EL (cell line): ENCODE results near the gene DNAAF9.
"Not testable (repeated sequence)": the region's sequence is repeated elsewhere in the genome, so short reads cannot be mapped to it uniquely, and the experiment has no call there.

Experiments
- DNase-seq: peaks from one replicate; pipeline ENCODE4 v3.0.0-alpha.2; 2016

Gene DNAAF9

DNA sequence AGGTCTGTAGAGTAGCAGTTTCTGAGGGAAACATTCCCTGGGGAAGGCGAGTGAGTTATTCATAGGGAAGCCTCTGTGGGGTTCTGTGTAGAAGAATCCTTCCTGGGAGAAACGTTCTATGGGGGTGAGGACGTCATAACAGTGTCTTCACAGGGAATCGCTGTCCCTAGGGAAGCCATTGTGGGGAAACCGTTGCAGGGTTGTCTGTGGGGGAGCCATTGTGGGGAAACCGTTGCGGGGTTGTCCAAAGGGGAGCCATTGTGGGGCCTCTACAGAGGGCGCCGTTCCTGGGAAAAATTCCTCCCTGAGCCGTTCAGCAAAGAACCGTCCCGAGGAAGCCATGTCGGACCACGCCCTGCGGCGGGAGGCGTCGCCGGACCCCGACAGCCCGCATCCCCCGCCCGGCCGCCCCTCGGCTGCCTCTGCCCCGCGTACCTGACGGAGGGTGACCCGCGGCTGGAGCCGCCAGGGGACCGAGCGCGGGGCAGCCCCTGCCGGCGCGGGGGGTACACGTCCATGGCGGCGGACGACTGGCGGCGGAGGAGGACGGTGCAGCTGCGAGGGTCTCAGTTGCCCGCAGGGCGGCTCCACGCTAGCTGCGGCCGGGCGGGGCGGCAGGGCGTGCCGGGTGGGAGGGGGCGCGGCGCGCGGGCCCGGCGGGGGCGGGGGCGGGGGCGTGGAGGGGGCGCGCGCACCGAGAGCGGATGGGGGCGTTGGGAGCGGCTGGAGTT is at the start of gene DNAAF9:
Gene DNAAF9, minus strand, starts transcription at position 630 of the 731 bp plus-strand sequence. Its CDS starts 112 bp downstream, at position 518.
- DNase-seq, result peak; percentile 61

- no peak for DNase-seq
Observed at GRCh38 chr20:3456648-3457047, 49.2 kb upstream of the DNAAF9 start.

DNA sequence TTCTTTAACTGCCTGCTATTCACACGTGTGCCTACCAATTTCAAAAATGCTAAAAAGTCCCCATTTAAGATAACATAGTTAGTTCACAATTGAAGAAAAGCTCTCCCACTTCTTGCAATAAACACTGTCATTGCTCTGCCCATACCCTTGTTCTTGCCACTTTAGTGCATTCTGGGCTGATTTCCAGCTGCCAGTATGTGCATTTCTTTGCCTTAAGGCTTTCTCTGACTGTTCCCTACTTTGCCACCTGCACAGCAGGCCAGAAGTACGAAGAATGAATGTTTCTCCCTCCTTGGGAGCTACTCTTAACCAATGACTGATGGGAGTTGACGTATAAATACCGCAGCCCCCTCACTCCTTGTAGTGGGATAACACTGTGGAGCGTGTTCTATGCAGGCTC is 47.4 kb upstream of the DNAAF9 start:
- DNase-seq, result no peak

GRCh38 chr20:3452690-3453089 is 45.2 kb upstream of the DNAAF9 start:
- no peak for DNase-seq

GRCh38 chr20:3452136-3452535 is 44.7 kb upstream of the DNAAF9 start:
- no peak for DNase-seq

- no peak for DNase-seq
Observed at GRCh38 chr20:3449319-3449718, 41.9 kb upstream of the DNAAF9 start.

- no peak for DNase-seq
Observed at GRCh38 chr20:3447321-3447720, 39.9 kb upstream of the DNAAF9 start.

DNA sequence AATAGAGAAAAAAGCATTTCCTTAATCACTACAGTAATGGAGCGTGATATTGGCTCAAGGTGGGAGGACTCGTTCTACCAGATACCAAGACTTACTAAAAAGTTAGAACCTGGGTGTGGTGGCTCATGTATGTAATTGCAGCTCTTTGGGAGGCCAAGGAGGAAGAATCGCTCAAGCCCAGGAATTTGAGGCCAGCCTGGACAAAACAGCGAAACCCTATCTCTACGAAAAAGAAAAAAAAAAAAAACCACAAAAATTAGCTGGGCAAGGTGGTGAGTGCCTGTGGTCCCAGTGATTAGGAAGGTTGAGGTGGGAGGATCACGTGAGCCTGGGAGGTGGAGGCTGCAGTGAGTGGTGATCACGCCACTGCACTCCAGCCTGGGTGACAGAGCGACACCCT is 39.3 kb upstream of the DNAAF9 start:
- no peak for DNase-seq

GRCh38 chr20:3436864-3437574 is 29.6 kb upstream of the DNAAF9 start:
- DNase-seq, result no peak

GRCh38 chr20:3434232-3434631 is 26.8 kb upstream of the DNAAF9 start:
- DNase-seq, result no peak

DNA sequence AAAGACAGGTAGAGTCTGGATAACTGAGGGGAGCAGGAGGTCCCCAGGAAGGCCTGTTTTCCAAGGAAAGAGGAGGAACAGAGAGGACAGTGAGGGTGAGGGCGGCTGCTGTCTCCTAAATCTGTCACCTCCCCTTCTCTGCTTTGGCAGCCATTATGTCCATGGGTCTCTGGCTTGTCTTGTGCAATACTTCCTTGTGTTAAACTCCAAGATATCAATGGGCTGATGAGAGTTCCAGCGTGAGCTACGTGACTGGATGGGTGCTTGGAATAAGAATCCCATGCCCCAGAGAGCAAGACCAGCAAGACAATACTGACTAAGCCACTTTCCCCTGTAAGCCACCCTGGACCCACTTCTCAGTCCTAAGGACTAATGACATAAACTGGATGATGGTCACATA is 26.3 kb upstream of the DNAAF9 start:
- DNase-seq, result no peak

GRCh38 chr20:3432844-3433243 is 25.4 kb upstream of the DNAAF9 start:
- no peak for DNase-seq

GRCh38 chr20:3431109-3431508 is 23.6 kb upstream of the DNAAF9 start:
- no peak for DNase-seq

- no peak for DNase-seq
Observed at GRCh38 chr20:3430376-3431069, 23.1 kb upstream of the DNAAF9 start.

DNA sequence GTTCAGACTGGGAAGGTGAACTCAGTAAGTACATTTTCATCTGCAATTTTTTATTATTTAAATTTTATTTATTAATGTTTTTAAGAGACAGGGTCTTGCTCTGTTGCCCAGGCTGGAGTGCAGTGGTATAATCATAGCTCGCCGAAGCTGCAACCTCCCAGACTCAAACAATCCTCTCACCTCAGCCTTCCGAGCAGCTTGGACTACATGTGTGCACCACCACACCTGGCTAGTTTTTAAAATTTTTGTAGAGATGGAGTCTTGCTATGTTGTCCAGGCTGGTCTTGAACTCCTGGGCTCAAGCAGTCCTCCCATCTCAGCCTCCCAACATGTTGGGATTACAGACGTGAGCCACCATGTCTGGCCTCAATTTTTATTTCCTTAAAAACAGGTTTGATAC is 19.3 kb upstream of the DNAAF9 start:
- DNase-seq, result not testable (repeated sequence)

DNA sequence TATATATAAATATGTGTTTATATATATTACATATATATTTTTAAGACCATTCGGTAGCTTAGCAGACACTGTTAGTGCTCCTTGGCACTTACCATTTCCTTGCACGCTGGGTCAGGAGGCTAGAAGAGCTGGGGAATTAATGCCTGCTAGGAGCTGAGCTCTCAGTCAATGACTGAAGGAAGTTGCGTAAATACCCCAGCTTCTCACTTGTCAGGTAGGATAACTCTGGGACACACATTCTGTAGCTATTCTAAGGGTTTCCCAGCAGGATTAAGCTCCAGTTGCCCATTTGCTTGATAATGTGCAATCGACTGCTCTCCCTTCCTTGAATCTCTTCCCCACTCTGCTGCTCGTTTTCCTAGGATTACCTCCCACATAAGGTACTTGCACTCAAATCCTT is 15.7 kb upstream of the DNAAF9 start:
- no peak for DNase-seq

DNA sequence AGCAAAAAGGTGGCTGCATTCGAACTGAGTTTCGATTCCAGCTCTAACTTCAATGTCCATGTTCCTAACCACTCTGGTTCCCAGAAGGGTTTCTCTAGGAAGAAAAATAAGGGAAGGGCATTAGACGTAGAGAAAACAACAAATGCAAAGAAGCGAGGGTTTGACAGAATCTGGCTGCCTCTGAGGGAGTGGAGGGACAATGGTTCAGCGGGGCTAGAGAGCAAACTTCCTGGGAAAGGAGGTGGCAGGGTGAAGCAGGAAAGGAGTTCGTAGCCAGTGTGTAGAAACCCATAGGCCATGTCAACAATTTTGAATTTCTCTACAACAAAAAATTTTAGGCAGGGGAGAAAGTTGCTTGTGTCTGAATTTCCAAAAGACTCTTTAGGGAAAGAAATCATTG is 14.5 kb upstream of the DNAAF9 start:
- DNase-seq, result no peak

- peak; percentile 50 for DNase-seq
Observed at GRCh38 chr20:3420211-3420707, 12.8 kb upstream of the DNAAF9 start.

DNA sequence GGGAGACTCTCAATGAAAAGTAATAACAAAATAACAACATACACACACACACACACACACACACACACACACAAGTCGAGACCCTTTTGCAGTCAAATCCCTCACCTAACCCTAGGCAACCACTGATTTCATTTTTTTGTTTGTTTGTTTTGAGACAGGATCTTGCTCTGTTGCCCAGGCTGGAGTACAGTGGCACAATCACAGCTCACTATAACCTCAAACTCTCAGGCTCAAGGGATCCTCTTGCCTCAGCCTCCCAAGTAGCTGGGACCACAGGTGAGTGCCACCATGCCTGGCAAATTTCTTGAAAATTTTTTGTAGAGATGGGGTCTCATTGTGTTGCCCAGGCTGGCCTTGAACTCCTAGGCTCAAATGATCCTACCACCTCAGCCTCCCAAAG is 10.7 kb upstream of the DNAAF9 start:
- DNase-seq, result not testable (repeated sequence)

GRCh38 chr20:3414122-3414521 is 6.7 kb upstream of the DNAAF9 start:
- DNase-seq, result no peak

- DNase-seq, result no peak
Observed at GRCh38 chr20:3413393-3413889, 6.0 kb upstream of the DNAAF9 start.

GRCh38 chr20:3412600-3413392 is 5.3 kb upstream of the DNAAF9 start:
- no peak for DNase-seq

- DNase-seq, result no peak
Observed at GRCh38 chr20:3410464-3410863, 3.0 kb upstream of the DNAAF9 start.
